NB4 (cell line): ENCODE results near the gene FOXJ3.
"Not testable (repeated sequence)": the region's sequence is repeated elsewhere in the genome, so short reads cannot be mapped to it uniquely, and the experiment has no call there.

ENCODE experiments used
- DNase-seq: peaks from one replicate; pipeline ENCODE4 v3.0.0; 2010; ENCODE audit warnings: low read depth
- H3K4me3 ChIP-seq: one replicate; pipeline ENCODE4 v1.5.1; 2011; ENCODE audit warnings: mild to moderate bottlenecking, low read depth, low read length, moderate library complexity
- MYC ChIP-seq: IDR thresholded peaks from 2 replicates; pipeline ENCODE4 v1.6.1; 2011; ENCODE audit warnings: low read depth, low read length
- POLR2A ChIP-seq: IDR thresholded peaks from 2 replicates; pipeline ENCODE4 v1.6.1; 2011; ENCODE audit warnings: mild to moderate bottlenecking; ENCODE audit not compliant: insufficient read length; ENCODE audit errors: extremely low read depth
- TF ChIP-seq, protein P1 (sequence below): IDR thresholded peaks from 2 replicates; pipeline ENCODE4 v1.6.1; 2011; ENCODE audit warnings: low read depth, low read length
- TF ChIP-seq, protein P2 (sequence below): IDR thresholded peaks from one replicate; pipeline ENCODE4 v1.5.1; 2012; ENCODE audit warnings: low read depth, low read length

FOXJ3 gene

DNA sequence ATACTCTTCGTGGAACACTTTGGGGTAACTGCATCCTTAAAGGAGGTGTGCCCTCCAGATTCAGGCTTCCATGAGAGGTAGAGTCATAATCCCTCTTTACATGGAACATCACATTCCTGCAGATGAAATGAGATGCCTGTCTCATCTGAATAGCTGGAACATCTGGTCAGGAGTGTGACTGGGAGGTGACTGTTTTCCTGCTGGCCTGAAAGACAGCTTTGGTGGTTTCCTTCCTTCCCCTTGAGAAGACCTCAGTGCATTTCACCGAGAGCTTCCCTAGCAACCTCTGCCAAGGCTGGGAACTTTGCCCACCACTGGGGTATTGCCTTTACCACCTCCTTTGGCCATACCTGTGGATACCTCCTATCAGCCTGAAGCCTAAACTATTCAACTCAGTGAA is 123.8 kb downstream of the FOXJ3 start:
- TF ChIP-seq, protein P1, sequence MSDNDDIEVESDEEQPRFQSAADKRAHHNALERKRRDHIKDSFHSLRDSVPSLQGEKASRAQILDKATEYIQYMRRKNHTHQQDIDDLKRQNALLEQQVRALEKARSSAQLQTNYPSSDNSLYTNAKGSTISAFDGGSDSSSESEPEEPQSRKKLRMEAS, result no peak
- no peak for TF ChIP-seq POLR2A
- no peak for TF ChIP-seq MYC
- TF ChIP-seq, protein P2, sequence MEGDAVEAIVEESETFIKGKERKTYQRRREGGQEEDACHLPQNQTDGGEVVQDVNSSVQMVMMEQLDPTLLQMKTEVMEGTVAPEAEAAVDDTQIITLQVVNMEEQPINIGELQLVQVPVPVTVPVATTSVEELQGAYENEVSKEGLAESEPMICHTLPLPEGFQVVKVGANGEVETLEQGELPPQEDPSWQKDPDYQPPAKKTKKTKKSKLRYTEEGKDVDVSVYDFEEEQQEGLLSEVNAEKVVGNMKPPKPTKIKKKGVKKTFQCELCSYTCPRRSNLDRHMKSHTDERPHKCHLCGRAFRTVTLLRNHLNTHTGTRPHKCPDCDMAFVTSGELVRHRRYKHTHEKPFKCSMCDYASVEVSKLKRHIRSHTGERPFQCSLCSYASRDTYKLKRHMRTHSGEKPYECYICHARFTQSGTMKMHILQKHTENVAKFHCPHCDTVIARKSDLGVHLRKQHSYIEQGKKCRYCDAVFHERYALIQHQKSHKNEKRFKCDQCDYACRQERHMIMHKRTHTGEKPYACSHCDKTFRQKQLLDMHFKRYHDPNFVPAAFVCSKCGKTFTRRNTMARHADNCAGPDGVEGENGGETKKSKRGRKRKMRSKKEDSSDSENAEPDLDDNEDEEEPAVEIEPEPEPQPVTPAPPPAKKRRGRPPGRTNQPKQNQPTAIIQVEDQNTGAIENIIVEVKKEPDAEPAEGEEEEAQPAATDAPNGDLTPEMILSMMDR, result no peak

DNA sequence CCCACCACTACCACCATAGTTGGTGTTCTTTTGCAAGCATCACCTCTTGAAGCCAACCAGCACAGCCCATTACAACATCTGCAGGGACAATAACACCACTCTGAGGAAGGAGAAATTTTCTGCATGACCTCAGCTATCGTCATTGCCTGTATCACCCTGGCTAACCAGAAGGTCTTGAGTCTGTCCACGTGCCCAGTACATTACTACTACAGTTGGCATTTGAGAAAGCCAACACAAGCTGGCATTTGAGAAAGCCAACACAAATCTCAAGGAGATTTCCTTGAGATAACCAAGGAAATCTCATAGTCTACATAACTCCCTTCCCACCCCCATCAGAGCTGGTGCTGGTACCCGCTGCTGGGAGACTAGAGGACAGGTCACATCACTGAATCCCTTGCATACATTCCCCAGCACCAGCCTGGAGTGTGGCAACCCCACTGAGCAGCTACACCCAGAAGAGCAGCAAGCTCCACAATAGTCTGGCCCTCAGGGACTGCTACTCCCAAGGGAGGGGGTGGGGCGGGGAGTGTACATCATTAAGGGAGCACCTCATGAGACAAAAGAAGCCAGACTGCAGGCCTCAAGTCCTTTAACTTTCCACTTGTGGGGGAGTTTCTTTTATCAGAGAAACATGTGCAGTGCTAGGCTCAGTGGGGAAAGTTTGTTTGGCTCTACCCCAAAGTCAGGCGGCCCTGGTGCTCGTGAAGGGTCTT is 124.5 kb downstream of the FOXJ3 start:
- H3K4me3 ChIP-seq, result no peak overlapping the region
- TF ChIP-seq, protein P2, result no peak
- TF ChIP-seq MYC (no peak), POLR2A (no peak)
- TF ChIP-seq, protein P1, result no peak
- DNase-seq, result peak; percentile 28

More for the DNA sequence above, 123.8 kb downstream of the FOXJ3 start:
- DNase-seq, result no peak
- no peak overlapping the region for H3K4me3 ChIP-seq

DNA sequence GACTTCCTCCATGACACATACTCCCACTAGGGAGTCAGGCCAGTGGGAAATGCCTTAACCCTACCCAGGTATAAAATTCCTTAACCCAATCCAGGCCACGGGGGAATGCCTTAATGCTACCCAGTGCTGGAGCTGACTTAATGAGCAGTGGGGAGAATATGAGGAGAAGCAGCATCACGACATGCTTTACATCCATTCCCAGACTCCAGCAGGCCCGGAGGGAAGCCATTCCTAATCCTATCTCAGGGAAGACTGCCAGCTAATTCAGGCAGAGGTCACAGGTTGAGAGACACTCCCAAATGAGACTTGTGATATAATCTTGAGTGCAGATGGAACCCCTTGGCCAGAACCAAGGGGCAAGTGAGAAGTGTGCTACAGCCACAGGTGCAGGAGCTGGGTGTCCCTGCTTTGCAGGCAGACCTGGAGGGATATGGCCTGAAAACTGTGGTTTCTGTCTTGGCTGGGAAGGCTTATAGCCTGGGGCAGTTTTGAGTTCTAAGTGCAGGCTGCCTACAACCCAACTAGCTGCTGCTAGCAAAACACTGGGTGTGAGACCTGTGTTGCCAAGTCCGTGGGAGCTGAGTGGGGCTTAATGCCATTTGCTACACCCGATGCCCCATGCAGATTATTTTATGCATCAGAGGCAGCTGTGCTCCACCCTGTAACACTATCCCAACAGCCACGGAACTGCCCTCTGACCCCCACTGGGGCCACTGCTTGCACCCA is 125.3 kb downstream of the FOXJ3 start:
- TF ChIP-seq, protein P1, result no peak
- TF ChIP-seq MYC, result no peak
- H3K4me3 ChIP-seq, result no peak overlapping the region
- no peak for DNase-seq

DNA sequence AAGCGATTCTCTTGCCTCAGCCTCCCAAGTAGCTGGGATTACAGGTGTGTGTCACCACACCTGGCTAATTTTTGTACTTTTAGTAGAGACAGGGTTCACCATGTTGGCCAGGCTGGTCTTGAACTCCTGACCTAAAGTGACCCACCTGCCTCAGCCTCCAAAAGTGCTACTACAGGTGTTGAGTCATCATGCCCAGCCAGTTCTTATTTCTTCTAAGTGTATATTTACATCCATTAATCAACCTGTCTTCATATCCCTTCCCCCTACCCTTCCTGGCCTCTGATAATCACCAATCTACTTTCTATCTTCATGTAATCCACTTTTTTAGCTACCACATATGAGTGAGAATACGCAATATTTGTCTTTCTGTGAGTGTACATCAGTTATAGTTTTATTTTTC is 128.1 kb downstream of the FOXJ3 start:
- DNase-seq, H3K4me3 ChIP-seq: not testable (repeated sequence)

DNA sequence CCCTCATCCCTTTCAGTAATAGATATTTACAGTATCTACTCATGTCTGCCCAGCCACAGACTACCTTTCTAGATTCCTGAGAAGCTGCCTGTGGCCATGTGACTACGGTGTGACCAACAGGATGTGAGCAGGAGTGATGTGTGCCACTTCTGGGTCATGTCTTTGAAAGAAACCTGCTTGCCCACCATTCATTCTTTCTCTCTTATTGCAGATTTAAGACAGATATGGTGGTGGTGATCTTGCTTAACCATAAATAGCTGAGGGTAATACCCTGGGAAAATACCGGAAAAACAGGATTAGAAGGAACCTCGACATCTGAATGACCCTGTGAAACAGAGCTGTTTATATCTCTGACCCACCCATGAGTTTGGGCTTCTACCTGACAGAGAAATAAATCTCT is 128.9 kb downstream of the FOXJ3 start:
- H3K4me3 ChIP-seq, result no peak overlapping the region
- TF ChIP-seq POLR2A (no peak), MYC (no peak)
- TF ChIP-seq, protein P1, result no peak
- TF ChIP-seq, protein P2, result no peak
- DNase-seq, result no peak

DNA sequence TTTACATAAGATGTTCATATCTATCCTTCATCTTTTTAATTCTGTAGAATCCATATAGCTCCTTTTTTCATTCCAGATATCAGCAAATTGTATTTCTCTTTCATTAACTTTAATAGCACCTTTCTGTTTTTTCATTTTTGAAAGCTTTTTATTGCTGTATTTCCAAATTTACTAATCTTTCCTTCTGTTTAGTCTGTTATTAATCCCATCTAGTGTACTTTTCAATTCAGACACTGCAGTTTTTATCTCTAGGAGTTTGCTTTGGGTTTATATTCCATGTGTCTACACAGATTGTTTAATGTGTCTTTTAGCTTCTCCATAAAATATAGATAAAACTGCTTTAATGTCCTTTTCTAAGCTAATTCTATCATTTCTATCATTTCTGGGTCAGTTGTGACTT is 133.0 kb downstream of the FOXJ3 start:
- no peak overlapping the region for H3K4me3 ChIP-seq
- TF ChIP-seq, protein P1, result no peak
- no peak for DNase-seq

DNA sequence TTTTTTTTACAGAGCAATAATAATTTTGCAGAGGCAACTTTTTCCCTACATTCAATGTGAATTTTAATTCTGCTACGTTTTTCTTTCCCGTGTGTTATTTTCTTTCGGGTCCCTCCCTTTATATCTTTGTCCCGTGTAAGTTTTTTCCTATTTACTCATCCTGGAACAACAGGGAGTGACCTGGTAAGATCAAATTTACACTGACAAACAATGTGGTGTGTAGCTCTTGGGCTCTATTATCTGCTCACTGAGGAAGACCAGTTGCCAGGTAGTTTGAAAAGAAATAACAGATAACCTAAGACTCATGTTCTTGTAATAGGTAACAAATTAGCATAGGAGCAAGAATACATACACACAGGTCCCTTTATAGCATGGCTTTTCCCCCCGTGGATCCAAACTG is 136.8 kb downstream of the FOXJ3 start:
- no peak overlapping the region for H3K4me3 ChIP-seq
- DNase-seq, result no peak
- no peak for TF ChIP-seq POLR2A

DNA sequence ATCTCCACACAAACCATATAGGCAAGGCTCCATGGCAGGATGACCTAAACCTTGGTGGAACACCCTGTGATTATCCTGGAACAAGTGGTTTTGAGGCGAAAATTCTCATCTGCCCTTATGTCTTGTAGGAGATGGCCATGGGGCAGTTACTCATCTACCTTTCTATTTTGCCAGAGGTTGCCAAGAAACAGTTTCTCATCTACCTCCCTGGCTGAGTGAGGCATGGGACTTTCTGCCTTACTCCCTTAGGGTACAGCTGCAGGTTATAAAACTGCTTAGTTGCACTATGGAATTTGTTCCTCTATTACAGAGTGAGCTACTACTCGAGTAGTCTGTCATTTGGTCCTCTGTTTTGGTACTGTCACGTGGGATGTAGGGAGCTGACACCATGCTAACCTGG is 139.2 kb downstream of the FOXJ3 start:
- no peak for DNase-seq
- H3K4me3 ChIP-seq, result no peak overlapping the region
- TF ChIP-seq, protein P1, result no peak
- TF ChIP-seq, protein P2, result no peak
- no peak for TF ChIP-seq POLR2A
- no peak for TF ChIP-seq MYC
